ENCODE results near the gene PHLDA3. TPM values are rescaled to one million over a fixed set of nuclear protein-coding genes. Genes with fewer than 3 reads are reported as not detected.
A peak's percentile ranks its signal among the peaks of the same experiment; 100 is the strongest.

PHLDA3 gene
- total and polyA plus RNA-seq, 2 of the 13 experiments (the other 11 are each of a cell fraction or from before 2014, with no cell fraction given) = 16.7 to 33.6 TPM

DNA sequence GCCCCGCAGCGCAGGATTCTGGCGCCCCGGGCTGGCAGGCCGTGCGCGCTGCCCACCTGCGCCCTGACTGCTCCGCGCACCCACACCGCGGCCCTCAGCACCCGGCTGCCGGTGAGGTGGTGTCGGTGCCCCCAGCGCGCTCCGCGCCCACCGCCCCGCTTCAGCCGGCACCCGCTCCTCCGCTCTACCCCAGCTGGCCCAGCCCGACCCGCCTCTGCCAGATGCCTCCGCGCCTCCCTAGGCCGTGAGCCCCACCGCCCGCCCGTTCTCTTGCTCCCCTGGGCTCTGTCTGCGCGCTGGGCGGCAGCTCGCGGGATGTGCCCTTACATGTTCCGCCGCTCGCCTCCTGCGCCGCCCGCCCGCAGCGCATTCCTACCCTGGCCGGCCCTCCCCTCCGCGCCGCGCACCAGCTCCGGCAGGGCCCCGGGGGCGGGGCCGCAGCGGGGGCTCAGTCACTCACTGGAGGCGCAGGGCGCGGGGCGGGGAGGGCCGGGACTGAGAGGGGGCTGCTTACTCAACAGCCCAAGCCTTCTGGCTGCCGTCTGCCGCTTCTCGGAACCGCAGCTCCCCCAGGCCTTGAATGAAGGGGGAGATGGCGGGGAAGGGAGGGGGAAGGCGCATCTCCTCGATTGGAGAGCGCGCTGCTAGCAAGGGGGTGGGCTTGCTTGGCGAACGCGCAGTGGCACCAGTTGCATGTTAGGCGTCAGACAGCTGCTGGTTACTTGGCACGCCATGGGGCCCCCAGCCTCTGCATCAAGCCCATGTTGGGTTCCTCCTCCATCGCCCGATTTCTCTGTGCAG lies at the start of gene PHLDA3 (continued):
- TF ChIP-seq, protein P1, sequence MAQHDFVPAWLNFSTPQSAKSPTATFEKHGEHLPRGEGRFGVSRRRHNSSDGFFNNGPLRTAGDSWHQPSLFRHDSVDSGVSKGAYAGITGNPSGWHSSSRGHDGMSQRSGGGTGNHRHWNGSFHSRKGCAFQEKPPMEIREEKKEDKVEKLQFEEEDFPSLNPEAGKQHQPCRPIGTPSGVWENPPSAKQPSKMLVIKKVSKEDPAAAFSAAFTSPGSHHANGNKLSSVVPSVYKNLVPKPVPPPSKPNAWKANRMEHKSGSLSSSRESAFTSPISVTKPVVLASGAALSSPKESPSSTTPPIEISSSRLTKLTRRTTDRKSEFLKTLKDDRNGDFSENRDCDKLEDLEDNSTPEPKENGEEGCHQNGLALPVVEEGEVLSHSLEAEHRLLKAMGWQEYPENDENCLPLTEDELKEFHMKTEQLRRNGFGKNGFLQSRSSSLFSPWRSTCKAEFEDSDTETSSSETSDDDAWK (CRISPR knock-in tag; IDR thresholded peaks at IDR 0.05) = no peak
- TF ChIP-seq ZNF616 (CRISPR knock-in tag; IDR thresholded peaks at IDR 0.05; ENCODE audit: low read depth) = no peak; the same call in 1 of the 2 replicates
- no peak for TF ChIP-seq ZNF260 (CRISPR knock-in tag; IDR thresholded peaks at IDR 0.05; ENCODE audit: borderline replicate concordance, low read depth)
- no peak for TF ChIP-seq ZNF839 (CRISPR knock-in tag; IDR thresholded peaks at IDR 0.05; ENCODE audit: borderline replicate concordance)
- no peak for TF ChIP-seq BHLHE40 (IDR thresholded peaks at IDR 0.05; ENCODE audit: low read length)
- TF ChIP-seq ZBTB8A (CRISPR knock-in tag; IDR thresholded peaks at IDR 0.05; ENCODE audit: borderline replicate concordance, low read depth) = no peak
- TF ChIP-seq, protein P2, sequence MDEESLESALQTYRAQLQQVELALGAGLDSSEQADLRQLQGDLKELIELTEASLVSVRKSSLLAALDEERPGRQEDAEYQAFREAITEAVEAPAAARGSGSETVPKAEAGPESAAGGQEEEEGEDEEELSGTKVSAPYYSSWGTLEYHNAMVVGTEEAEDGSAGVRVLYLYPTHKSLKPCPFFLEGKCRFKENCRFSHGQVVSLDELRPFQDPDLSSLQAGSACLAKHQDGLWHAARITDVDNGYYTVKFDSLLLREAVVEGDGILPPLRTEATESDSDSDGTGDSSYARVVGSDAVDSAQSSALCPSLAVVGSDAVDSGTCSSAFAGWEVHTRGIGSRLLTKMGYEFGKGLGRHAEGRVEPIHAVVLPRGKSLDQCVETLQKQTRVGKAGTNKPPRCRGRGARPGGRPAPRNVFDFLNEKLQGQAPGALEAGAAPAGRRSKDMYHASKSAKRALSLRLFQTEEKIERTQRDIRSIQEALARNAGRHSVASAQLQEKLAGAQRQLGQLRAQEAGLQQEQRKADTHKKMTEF (CRISPR knock-in tag; IDR thresholded peaks at IDR 0.05) = peak; percentile 34; the same call in 1 of the 2 replicates
- no peak; the same call in 1 of the 2 replicates for TF ChIP-seq HOXD1 (CRISPR knock-in tag; IDR thresholded peaks at IDR 0.05)
- TF ChIP-seq, protein P3, sequence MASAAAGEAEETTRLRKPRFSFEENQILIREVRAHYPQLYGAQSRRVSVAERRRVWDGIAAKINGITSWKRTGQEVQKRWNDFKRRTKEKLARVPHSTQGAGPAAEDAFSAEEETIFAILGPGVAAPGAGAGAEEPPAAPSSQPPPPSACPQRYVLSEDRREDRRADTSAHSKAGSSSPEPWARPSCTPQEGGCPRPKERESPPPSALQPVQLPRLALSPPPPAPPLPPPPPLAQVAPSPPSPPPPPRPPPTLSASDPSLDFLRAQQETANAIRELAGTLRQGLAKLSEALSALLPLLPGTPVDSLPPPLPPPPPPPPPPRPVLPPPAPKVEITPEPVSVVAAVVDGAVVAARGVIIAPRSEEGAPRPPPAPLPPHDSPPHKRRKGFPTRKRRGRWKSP (CRISPR knock-in tag; IDR thresholded peaks at IDR 0.05) = peak; percentile 92
- TF ChIP-seq DRAP1 (CRISPR knock-in tag; IDR thresholded peaks at IDR 0.05) = peak; percentile 28; the same call in 1 of the 2 replicates
- peak; percentile 29; the same call in 1 of the 2 replicates for TF ChIP-seq ZNF121 (CRISPR knock-in tag; IDR thresholded peaks at IDR 0.05)
- TF ChIP-seq ZNF33A (CRISPR knock-in tag; IDR thresholded peaks at IDR 0.05; ENCODE audit: borderline replicate concordance) = no peak
- no peak; the same call in 1 of the 2 replicates for TF ChIP-seq ZFP90 (CRISPR knock-in tag; IDR thresholded peaks at IDR 0.05; ENCODE audit: borderline replicate concordance)
- TF ChIP-seq, protein P4, sequence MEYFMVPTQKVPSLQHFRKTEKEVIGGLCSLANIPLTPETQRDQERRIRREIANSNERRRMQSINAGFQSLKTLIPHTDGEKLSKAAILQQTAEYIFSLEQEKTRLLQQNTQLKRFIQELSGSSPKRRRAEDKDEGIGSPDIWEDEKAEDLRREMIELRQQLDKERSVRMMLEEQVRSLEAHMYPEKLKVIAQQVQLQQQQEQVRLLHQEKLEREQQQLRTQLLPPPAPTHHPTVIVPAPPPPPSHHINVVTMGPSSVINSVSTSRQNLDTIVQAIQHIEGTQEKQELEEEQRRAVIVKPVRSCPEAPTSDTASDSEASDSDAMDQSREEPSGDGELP (IDR thresholded peaks at IDR 0.05; ENCODE audit: borderline replicate concordance, low read depth) = no peak; the same call in 1 of the 2 replicates
- TF ChIP-seq AGO2 (optimal IDR thresholded peaks at IDR 0.05; ENCODE audit: low read depth, low read length) = peak; percentile 85
- no peak for TF ChIP-seq ZNF44 (CRISPR knock-in tag; IDR thresholded peaks at IDR 0.05)
- TF ChIP-seq ZBTB49 (CRISPR knock-in tag; IDR thresholded peaks at IDR 0.05; ENCODE audit: borderline replicate concordance) = no peak
